H1 (cell line): ENCODE results near the gene BTBD16.

Source experiments
- CREB1 ChIP-seq: IDR thresholded peaks from 2 replicates; pipeline ENCODE4 v1.6.1; 2012; ENCODE audit warnings: inconsistent platforms
- MAX ChIP-seq: IDR thresholded peaks from 2 replicates; pipeline ENCODE4 v1.6.1; 2012; ENCODE audit warnings: inconsistent platforms
- NANOG ChIP-seq: IDR thresholded peaks from 2 replicates; pipeline ENCODE4 v1.6.1; 2011; ENCODE audit warnings: low read length, low read depth, mild to moderate bottlenecking, inconsistent platforms; ENCODE audit not compliant: insufficient read depth, poor library complexity, severe bottlenecking
- POLR2A ChIP-seq, 2 experiments: IDR thresholded peaks; 1 replicate in 1 of 2; 2 replicates in 1 of 2; pipeline ENCODE4 v1.6.1; 2011; ENCODE audit warnings: low read depth in 2 of 2, low read length in 2 of 2, mild to moderate bottlenecking in 2 of 2; ENCODE audit errors: control extremely low read depth in 1 of 2
- RAD21 ChIP-seq, 2 experiments: IDR thresholded peaks in 1 of 2; conservative IDR thresholded peaks in 1 of 2; 2 replicates each; pipeline ENCODE4 v1.6.1; 2011; ENCODE audit warnings: low read depth in 2 of 2, low read length in 2 of 2, improper control_type of control experiment in 1 of 2, inconsistent platforms in 1 of 2, mild to moderate bottlenecking in 1 of 2, moderate library complexity in 1 of 2
- RFX5 ChIP-seq: IDR thresholded peaks from 2 replicates; pipeline ENCODE4 v1.6.1; 2011; ENCODE audit warnings: low read depth, low read length, improper control_type of control experiment, borderline replicate concordance
- ZNF274 ChIP-seq: IDR thresholded peaks from 2 replicates; pipeline ENCODE4 v1.7.0; 2012; ENCODE audit warnings: low read length, borderline replicate concordance; ENCODE audit errors: extremely low read depth
- TF ChIP-seq, protein P1 (sequence below), 3 experiments: IDR thresholded peaks; 1 replicate in 2 of 3; 2 replicates in 1 of 3; pipeline versions ENCODE4 v1.5.1 to v1.6.1; 2011; ENCODE audit warnings: low read length in 3 of 3, mild to moderate bottlenecking in 3 of 3, inconsistent platforms in 2 of 3, low read depth in 1 of 3, moderate library complexity in 1 of 3; ENCODE audit not compliant: insufficient read depth in 1 of 3; ENCODE audit errors: control extremely low read depth in 1 of 3

DNA sequence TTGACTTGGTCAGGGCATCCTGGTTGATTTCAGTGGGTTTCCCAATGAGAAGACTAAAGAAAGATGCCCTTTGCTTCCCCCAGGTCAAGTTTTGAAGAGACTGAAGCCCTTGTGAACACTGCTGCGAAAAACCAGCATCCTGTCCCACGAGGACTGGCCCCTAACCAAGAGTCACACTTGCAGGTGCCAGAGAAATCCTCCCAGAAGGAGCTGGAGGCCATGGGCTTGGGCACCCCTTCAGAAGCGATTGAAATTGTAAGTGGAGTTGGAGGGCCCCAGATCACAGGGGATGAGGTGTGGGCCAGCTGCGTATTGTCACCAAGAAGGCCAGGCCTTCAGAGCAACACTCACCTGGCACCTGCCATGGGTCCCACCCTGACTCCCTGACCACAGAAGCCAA lies 43.3 kb upstream of the BTBD16 start:
- TF ChIP-seq CREB1 (no peak), RAD21 (IDR thresholded peaks at IDR 0.05 in 1 of 2, conservative IDR thresholded peaks at IDR 0.05 in 1 of 2; ENCODE audit: low read depth in 2 of 2, low read length in 2 of 2) (no peak), MAX (no peak), NANOG (no peak), POLR2A (IDR thresholded peaks at IDR 0.05; ENCODE audit: control extremely low read depth in 1 of 2, low read depth in 2 of 2, low read length in 2 of 2) (no peak), RFX5 (no peak), ZNF274 (no peak)
- TF ChIP-seq, protein P1, sequence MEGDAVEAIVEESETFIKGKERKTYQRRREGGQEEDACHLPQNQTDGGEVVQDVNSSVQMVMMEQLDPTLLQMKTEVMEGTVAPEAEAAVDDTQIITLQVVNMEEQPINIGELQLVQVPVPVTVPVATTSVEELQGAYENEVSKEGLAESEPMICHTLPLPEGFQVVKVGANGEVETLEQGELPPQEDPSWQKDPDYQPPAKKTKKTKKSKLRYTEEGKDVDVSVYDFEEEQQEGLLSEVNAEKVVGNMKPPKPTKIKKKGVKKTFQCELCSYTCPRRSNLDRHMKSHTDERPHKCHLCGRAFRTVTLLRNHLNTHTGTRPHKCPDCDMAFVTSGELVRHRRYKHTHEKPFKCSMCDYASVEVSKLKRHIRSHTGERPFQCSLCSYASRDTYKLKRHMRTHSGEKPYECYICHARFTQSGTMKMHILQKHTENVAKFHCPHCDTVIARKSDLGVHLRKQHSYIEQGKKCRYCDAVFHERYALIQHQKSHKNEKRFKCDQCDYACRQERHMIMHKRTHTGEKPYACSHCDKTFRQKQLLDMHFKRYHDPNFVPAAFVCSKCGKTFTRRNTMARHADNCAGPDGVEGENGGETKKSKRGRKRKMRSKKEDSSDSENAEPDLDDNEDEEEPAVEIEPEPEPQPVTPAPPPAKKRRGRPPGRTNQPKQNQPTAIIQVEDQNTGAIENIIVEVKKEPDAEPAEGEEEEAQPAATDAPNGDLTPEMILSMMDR (IDR thresholded peaks at IDR 0.05; ENCODE audit: control extremely low read depth in 1 of 3, insufficient read depth in 1 of 3, low read depth in 1 of 3, low read length in 3 of 3) = no peak
